GM18870 (cell line): ENCODE data around the gene ALK.
"Not testable (repeated sequence)": the region's sequence is repeated elsewhere in the genome, so short reads cannot be mapped to it uniquely, and the experiment has no call there.

ENCODE experiments used
- ATAC-seq: cut with Tn5 transposase; IDR thresholded peaks from one replicate; pipeline ENCODE4 v1.9.1; 2021; ENCODE audit warnings: moderate library complexity; ENCODE audit not compliant: unreplicated experiment

The ALK gene

GRCh38 chr2:29263886-29264285, 657.5 kb downstream of the ALK start:
- ATAC-seq: no peak

GRCh38 chr2:29262681-29263260, 658.6 kb downstream of the ALK start:
- ATAC-seq: no peak

- ATAC-seq: no peak
These were observed 660.4 kb downstream of the ALK start for GRCh38 chr2:29261003-29261402.

DNA sequence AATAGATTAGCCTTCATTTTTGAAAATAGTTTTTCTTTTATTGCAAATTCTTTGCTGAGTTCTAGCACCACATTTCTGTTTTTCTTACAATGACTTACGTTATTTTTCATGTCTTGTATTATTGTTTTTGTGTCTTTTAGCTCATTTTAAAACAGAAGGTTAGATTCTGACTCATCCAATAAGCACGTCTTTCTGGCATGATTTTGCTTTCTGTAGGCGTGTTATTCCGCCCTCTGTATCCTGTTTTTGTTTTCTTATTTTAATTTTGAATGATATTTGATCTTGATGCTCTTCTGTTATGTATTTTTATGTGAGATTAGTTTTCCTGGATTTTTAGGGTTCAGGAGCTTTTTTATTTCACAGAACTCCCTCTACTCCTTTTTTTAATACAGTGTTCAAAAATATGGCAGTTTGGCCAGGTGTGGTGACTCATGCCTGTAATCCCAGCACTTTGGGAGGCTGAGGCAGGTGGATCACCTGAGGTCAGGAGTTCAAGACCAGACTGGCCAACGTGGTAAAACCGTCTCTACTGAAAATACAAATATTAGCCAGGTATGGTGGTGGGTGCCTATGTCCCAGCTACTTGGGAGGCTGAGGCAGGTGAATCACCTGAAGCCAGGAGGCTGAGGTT, 661.1 kb downstream of the ALK start:
- ATAC-seq: no peak

DNA sequence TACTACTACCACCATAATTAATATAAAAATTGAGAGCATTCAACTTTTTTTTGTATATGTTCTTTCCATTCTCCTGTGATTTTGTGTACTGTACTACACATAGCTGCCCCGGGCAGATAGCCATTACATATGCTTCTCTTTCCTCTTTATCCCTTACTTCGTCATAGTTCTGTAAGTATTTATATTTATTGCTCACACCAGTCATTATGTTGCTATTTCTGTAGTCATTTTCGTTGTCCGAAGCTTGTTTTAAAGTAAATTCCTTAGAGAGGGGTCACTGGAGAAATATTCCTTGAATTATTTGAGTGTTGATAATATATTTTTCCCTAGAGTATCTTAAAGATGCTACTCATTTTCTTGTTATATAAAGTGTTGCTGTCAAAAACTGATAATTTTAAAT, 662.2 kb downstream of the ALK start:
- no peak for ATAC-seq

DNA sequence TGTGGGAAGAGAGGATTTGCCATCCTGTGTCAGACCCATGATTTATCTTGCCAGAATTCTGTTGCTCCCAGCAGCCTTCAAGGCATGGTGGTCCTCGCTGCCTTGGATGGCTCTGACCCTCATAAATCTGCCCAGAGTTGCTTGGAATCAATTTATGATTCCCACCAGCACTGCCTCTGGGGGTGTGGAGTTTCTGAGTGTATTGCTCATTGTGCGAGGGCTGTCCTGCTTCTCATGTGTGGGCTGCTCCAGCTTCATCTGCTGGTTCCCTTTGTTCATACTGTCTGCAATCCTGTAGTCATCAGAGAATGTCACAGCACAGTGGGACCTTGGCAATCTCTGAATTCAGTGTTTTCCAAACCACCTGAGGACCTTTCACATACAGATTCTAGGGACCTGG, 666.4 kb downstream of the ALK start:
- ATAC-seq: no peak

GRCh38 chr2:29253495-29254275, 667.7 kb downstream of the ALK start:
- not testable (repeated sequence) for ATAC-seq

DNA sequence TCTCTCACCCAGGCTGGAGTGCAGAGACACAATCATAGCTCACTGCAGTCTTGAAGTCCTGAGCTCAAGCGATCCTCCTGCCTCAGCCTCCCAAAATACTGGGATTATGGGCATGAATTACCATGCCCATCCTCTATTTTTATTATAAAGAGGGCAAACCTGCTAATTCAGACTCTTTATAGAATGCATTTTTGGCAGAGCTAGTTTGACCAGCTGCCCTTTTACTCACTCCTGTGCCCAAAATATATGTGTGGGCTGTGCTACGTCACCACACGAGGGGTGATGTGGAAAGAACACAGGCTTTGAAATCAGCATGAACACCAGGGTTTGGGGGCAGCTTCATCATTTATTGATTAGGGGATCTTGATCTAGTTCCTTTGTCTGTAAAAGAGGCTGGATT, 668.4 kb downstream of the ALK start:
- ATAC-seq: no peak

DNA sequence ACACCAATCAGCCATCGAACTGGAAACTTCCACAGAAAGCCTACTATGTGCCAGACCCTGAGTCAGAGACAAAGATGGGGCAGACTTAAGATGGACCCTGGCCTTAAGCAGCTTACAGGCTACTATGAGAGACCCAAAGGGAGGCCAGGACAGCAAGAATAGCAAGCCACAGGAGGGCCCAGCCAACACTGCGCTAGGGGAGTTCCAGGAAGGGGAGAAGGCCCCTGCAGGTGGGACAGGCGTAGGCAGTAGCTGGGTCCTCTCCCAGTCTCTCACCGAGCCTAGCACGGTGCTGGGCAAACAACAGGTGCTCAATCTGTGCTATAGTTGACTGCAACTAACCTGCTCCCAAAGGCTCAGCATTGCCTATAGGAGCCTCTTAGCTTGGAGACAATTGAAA, 670.0 kb downstream of the ALK start:
- ATAC-seq: no peak

- ATAC-seq: no peak
These were observed 670.4 kb downstream of the ALK start for GRCh38 chr2:29250977-29251376.

DNA sequence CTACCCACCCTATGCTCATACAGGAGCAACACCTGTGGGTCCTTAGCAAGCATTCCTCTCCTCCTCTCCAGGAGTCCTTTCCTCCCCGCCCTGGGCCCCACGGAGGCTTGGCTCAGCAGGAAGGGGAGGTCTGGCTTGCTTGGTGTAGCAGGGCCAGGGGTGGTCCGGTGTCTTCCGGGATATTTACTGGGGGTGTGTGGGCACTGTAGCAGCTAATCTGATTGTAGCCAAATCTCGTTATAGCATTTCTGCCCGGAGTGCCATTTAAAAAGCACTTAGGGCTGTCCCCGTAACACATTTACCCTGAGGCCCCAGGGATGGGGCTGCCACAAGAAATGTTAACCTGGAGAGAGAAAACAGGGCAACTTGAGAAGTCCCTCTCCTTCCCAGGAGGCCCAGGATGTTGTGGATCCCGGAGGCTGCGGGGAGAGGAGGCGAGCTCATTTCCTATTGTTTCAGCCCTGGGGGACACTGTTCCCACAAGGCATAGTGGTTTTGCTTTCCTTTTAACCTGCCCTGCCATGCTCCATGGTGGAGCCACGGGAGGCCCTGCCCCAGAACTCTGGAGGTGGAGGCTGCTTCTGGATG, 671.6 kb downstream of the ALK start:
- no peak for ATAC-seq

- ATAC-seq: no peak
These were observed 674.0 kb downstream of the ALK start for GRCh38 chr2:29247336-29247914.

DNA sequence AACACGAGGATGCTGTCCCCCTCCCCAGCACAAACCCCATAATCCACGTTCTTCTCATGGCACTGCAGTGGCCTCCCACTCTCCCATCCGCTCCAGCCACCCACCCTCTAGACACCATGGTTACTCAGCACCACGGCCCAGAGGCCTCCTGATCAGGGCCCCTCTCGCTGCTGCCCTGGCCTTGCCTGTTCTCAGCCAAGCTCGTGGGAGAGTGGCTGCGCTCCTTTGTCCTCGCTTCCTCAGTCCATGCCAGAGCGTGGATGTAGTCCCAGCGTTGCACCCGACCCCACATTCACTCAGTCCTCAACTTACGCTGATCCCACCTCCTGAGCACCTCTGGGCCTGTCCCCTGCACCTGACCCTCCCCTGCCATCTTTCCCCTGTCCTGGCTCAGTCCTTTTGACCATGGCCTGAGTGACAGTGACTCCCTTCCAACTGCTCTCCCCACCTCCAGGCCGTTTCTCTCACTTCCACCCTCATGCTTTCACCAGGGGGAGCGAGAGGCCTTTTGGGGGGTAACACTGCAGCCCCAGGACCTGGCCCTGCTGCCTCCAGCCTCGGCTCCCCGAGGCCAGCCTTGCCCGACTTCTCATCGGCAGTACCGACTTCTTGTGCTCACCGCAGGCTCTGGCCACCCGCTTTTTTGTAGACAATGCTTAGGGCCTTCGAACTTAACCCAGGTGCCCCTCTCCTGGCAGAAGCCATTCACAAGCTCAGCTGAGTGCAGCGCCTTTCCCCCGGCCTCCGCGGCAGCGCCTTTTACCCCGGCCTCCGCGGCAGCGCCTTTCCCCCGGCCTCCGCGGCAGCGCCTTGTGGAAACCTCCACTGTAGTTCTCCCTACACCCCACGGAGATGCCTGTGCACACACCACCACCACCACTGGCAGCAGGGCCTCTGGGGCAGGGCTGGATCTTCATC, 674.7 kb downstream of the ALK start:
- ATAC-seq: no peak

DNA sequence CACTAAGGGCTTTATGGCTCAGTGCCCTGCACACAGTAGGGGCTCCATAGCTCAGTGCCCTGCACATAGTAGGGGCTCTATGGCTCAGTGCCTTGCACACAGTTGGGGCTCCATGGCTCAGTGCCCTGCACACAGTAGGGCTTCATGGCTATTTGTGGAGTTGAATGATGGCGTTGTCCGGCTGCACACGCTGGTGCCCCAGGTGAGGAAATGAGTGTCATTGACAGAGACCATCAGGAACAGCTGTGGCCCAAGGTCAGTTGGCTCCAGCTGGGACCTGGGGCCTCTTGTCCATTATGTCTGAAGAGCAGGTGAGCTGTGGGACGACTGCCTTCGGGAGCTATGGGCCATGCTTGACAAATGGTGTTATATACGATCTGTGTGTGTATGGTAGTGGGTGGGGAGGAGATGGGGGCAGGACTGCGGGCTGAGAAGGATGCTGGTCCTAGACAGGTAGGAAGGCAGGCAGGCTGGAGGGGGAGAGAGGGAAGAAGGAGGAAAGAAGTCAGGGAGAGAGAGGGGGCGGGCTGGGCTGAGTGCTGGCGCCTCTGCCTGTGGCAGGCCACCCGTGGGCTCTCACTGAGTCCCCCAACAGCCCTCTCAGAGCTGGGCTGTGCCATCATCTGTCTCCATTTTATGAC, 675.5 kb downstream of the ALK start:
- no peak for ATAC-seq

- ATAC-seq: not testable (repeated sequence)
These were observed 676.2 kb downstream of the ALK start for GRCh38 chr2:29245035-29245741.

GRCh38 chr2:29242621-29243375, 678.6 kb downstream of the ALK start:
- ATAC-seq: no peak

GRCh38 chr2:29241955-29242565, 679.3 kb downstream of the ALK start:
- no peak for ATAC-seq

- no peak for ATAC-seq
These were observed 680.0 kb downstream of the ALK start for GRCh38 chr2:29241341-29241740.
